ENCODE data around the gene ABCC1. TPM values are rescaled to one million over a fixed set of nuclear protein-coding genes. Genes with fewer than 3 reads are reported as not detected.

Gene ABCC1
- total and polyA plus RNA-seq, 2 of the 4 experiments (the other 2 are of a cell fraction): 39.4 to 66.0 TPM

DNA sequence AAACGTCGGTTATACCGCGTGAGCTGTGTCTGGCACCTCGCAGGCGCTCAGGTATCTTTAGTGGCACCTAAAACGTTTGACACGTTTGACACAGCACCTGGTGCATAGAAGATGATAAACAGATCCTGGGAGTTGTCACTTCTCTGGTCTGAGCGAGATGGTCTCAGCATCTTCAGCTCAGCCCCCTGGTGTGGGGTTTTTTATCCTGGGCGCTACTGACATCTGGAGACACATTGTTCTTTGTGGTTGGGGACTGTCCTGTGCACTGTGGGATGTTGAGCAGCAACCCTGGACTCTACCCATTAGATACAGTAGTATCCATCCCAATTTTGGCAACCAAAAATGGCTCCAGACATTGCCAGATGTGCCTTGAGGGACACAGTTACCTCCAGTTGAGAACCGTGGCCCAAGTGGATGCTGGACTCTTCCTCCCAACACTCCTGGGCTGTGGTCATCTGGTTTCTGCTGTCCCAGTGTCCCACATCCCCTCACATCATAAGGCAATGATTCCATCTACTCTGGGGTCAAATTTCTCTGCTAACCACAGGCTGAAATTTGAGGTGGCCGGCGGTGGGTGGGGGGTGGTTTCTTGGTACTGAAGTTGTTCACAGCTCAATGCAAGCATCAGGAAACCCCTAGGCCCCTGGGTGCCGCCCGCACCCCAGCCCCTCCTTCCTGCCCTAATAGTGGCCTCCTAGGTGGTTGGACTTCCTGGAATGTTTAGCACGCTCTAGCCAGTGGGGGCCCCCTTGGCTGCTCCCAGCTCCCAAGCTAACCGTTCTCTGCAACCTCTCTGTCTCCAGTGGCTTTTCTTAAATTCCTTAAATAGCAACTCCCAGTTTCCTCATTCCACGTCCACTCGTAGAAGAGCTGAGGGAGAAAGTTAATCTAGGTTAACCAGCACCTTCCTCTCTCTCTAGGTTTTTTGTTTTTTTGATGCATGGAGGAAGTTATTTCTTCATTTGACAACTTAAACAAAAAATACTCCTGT lies 124.8 kb downstream of the ABCC1 start (continued):
- peak; percentile 88; the same call in 1 of the 2 replicates for TF ChIP-seq MAZ (IDR thresholded peaks at IDR 0.05; ENCODE audit: borderline replicate concordance, low read depth, low read length)
- no peak for TF ChIP-seq SMC3 (IDR thresholded peaks at IDR 0.05; ENCODE audit: low read depth, low read length)
- no peak for TF ChIP-seq MAFK (IDR thresholded peaks at IDR 0.05; ENCODE audit: low read depth, low read length)

Data from IMR-90 (cell line).